GM18867 (cell line): ENCODE measurements around the gene SRSF2.
"Not testable (repeated sequence)": the region's sequence is repeated elsewhere in the genome, so short reads cannot be mapped to it uniquely, and the experiment has no call there.

Source experiments
- ATAC-seq: cut with Tn5 transposase; IDR thresholded peaks from one replicate; pipeline ENCODE4 v1.9.1; 2021; ENCODE audit warnings: mild to moderate bottlenecking, moderate library complexity; ENCODE audit not compliant: unreplicated experiment

SRSF2 gene

DNA sequence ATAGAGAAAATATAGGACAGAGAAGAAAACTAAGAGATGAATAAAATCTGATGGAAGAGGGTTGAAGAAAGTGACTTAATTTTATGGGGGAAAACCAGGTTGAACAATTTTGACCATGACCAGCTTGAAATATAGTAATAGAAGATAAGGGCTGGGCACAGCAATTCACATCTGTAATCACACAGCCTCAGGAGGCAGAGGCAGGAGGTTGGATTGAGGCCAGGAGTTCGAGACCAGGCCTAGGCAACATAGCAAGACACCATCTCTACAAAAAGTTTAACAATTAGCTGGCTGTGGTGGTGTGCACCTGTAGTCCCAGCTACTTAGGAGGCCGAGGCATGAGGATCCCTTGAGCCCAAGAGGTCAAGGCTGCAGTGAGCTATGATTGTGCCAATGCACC is 35.1 kb downstream of the SRSF2 start:
- ATAC-seq, result no peak

DNA sequence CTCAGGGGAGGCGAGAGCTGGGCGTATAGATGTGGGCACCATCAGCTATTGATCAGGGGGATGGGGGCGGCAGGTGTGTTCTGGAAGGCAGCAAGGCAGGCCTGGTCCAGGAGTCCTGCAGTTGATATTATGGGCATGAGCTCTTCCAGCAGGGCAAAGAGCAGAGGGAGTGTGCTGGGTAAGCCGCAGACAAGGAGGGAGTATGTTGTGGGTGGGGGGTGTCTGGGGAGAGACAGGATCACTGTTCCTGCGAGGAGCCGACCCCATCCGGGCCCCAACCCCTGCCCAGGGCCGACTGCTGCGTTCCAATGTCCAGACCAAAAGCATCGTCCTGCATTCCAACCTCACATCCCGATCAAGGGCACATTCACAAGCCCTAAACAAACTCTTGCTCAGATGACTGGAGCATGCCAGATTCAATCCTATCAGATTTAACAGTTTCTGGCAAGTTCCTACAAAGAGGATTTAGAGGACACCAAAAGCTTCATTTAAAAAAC is 35.6 kb downstream of the SRSF2 start:
- ATAC-seq, result no peak

DNA sequence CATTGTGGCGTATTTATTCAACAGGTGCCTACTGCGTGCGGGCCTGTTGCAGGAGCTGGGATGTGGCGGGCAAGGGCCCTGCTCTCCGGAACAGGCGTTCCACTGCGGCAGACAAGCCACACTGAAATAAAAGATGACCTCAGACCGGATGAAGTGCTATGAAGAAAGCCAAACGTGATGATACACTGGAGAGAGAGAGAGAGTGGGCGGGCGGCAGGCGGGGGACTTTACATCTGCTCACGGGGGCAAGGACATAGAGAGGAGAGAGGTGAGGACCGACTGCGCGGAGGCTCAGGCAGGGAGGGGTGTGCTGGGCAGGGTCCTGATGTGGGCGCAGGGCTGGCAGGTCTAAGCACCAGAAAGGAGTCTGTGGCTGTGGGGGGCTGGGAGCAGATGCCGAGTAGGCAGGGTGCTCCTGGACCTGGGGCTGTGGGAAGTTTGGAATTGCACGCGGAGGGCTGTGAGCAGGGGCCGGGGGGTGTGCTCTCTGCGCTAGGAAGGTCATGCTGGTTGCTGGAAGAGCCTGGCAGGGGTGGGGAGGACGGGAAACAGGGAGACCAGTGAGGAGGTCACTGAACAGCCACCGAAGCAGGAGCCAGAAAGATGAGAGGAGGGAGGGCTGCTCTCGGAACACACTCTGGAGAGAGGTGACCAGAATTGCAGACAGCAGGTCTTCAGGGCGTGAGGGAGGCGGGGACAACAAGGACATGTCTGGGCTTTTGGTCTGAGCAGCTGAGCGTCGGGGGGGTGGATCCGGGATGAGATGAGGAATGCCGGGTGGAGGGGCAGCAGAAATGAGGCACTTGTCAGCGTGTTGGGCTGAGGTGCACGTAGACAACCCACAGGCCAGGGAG is 36.3 kb downstream of the SRSF2 start:
- no peak for ATAC-seq

DNA sequence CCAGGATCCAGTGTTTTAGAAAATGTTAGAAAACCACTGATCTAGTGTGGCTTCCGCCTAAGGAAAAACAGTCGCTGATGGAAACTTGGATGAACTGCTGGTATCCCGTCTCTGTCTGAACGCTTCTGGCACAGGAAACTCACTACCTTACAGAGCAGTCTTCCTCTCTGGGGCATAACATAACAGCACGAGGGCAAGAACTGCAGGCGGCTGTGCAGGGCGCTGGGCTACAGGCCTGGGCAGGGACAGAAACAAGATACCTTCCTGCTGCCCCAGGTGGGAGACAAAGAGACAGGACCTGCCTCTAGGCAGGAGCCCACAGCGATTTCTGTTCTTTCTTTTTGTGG is 36.9 kb downstream of the SRSF2 start:
- no peak for ATAC-seq

DNA sequence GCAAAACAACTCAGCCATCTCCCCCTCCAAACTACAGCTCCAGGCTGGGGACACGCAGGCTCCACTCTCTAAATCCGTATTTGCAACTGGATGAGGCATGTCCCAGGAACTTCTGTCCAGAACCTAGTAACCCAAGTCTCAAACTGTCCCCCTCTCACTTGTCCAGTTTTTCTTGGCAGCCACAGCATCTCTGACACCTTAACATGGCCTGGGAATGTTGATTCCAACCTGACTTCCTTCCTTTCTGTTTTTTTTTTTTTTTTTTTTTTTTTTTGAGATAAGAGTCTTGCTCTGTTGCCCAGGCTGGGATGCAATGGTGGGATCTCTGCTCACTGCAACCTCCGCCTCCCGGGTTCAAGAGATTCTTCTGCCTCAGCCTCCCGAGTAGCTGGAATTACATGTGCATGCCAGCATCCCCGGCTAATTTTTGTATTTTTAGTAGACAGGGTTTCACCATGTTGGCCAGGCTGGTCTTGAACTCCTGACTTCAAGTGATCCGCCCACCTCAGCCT is 38.6 kb downstream of the SRSF2 start:
- ATAC-seq, result not testable (repeated sequence)

DNA sequence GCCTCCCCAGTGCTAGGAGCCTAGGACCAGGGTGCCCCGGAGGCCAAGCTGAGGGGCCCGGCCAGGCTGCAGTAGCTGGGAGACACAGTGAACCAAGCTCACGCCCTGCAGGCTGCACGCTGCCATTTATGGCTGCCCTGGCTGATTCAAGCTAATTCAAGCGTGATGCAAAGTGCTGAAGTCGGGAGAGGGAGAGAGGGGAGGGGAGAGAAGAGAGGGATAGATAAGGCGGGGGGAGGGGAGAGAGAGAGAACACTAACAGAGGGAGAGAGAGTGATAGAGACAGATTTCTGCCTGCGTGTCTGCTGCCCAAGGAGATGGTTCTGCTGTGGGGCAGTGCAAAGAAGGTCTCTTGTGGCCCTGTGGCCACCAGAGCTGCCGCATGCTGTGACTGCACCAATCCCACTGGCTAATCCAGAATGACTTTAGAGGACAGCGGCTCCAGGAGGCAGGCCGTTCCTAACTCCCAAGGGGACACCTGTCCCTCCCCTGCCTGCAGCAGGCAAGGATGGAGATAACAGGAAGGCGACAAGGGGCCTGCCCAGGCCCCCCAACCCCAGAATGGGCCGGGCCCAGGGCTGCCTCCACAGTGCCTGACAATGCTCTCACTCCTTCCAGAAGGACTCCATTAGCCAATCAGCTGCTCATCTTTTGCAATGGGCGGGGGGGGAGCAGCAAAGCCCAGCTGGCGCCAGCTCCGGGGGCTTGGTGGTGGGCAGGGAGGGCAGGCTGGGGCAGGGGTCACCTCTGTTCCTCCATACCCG is 39.2 kb downstream of the SRSF2 start:
- ATAC-seq, result no peak

DNA sequence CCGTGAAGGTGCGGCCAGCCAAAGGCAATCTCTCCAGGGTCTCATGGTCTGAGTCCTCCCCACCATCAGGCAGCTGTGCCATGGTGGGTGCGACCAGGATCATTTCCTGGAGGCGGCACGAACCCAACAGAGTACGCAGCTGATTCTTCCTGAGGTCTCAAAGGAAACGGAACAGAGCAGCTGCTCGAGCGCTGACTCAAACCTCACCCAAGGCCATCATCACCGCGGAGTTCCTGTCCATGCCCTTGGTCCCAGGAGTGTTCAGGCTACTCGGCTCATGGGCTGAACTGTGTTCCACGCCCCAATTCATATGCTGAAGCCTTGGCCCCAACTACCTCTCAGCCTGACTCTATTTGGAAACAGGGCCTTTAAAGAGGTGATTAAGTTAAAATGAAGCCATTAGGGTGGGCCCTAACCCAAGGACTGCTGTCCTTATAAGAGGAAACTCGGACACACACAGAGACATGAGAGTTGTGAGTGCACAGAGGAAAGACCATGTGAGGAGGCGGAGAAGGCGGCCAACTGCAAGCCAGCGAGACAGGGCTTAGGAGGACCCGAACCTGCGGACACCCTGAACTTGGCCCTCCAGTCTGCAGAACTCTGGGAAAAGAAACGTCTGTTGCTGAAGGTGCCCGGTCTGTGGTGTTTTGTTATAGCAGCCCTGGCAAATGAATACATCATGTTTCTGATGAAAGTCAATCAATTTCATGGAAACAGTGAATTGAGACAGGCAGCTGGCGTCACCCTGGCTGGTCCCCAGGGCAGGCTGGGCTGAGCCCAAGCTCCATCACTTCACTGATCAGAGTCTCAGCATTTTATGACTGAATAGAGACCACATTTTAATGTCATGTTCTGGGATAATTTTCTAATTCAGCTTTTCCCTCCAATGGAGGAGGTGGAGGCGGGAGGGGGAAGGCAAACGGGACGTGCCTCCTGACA is 40.1 kb downstream of the SRSF2 start:
- no peak for ATAC-seq

DNA sequence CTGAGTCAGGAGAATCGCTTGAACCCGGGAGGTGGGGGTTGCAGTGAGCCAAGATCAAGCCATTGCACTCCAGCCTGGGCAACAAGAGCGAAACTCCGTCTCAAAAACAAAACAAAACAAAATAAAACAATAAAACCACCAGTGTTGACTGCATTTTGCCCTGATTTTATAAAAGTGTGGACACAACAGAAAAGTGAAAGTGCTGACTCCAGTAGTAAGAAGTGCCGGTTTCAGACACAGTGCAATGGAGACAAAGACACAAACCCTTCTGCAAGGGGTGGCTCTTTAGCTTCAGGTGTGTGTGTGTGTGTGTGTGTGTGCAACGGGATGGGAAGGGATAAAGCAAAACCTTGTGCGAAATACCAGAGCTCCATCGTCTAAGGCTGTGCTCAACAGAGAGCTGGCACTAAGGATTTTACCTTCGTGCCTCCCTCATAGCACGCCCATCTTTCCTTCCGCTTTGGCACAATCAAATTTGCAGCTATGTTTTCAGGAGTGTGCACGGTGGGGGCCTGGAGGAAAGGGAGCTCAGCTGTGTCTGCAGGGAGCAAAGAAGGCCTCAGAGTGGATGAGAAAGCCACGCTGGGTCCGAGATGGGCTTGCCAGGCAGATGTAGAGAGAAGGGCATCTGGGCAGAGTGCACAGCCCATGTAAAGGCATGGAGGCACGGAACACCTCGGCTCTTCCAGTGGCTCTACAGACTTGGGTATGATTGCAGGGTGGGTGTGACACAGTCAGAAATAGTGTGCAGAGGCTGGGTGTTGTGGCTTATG is 41.9 kb downstream of the SRSF2 start:
- ATAC-seq, result no peak

DNA sequence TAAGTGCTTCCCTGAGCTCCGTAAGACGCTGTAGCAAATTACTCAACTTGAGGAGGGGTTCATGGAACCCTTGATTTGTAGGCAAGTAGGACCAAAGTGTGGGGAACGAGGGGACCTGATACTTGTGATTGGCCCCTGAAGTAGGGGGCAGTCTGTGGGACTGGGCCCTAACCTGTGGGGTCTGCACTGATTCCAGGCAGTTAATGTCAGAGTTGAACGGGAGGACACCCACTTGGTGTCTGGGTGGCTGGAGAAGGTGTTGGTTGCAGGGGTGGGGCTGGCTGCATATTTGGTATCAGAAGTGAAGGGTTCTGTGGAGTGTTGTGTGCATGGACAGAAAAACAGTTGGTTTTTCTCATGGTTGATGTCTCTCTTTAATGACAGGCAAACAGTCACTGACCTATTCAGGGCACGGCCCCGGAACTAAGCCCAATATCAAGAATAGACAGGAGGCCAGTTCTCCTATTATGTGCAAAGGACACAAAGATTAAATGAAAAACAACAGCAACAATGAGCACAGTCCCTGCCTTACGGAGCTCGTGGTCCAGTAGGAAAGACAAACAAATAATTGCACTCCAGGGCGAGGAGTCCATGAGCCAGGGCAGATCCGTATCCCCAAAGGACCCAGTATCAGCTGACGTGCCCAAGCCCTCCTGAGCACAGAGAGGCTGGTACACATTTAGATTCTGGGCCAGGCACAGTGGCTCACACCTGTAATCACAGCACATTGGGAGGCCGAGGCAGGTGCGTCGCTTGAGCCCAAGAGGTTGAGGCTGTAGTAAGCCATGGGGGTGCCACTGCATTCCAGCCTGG is 45.5 kb downstream of the SRSF2 start:
- no peak for ATAC-seq

DNA sequence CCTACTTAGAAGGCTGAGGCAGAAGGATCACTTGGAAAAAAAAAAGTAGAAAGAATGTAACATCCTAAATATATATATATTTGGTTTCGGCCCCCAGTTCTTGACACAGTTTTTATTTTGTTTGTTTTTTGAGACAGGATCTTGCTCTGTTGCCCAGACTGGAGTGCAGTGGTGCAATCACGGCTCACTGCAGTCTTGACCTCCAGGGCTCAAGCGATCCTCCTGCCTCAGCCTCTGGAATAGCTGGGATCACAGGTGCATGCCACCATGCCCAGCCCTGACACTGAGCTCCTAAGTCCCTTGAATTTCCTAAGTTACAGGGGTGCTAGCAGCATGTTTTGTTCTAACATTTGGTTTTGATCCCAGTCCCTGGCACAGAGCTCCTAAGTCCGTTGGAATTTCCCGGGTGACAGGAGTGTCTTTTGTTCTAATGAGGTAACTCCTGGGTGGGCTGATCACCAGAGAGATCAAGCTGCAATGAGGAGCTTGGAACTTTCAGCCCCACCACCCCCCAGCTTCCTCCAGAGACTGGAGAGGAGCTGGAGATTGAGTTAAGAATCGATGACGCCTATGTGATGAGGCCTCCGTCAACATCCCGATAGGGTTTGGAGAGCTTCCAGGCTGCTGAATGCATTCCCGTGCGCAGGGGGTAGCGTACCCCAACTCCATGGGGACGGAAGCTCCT is 46.4 kb downstream of the SRSF2 start:
- ATAC-seq, result no peak

DNA sequence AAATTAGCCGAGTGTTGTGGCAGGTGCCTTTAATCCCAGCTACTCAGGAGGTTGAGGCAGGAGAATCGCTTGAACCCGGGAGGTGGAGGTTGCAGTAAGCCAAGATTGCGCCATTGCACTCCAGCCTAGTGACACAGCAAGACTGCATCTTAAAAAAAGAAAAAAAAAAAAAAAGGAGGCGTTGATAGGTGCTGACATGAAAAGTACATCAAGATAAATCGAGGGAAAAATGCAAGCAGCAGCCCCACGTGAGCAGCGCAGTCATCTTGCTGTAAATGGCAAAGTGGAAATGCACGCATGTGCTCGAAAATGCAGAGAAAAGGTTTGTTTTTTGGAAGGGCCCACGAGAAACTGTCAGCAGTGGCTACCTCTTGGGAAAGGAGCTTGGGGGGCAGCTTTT is 47.3 kb downstream of the SRSF2 start:
- ATAC-seq, result no peak

DNA sequence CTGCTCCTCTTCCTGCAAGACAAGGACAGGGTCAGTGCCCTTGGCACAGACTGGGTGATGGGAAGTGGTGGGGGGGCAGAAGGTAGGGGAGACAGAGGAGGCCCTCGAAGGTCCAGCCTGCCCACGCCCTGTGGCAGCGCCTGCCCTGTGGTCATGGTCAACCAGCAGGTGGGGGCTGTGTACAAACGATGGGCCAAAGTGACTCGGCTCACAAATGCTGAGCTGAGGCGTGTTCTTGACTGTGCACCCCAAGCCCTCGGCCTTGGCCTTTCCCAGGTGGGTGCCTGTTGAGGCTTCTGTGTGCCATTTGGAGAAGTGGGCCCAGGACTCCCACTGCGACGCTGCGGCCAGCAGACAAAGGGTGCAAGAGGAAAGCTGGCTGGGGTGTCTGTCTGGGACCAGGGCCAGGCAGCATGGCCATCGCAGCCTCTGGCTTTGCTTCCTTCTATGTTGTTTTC is 48.9 kb downstream of the SRSF2 start:
- ATAC-seq, result no peak

DNA sequence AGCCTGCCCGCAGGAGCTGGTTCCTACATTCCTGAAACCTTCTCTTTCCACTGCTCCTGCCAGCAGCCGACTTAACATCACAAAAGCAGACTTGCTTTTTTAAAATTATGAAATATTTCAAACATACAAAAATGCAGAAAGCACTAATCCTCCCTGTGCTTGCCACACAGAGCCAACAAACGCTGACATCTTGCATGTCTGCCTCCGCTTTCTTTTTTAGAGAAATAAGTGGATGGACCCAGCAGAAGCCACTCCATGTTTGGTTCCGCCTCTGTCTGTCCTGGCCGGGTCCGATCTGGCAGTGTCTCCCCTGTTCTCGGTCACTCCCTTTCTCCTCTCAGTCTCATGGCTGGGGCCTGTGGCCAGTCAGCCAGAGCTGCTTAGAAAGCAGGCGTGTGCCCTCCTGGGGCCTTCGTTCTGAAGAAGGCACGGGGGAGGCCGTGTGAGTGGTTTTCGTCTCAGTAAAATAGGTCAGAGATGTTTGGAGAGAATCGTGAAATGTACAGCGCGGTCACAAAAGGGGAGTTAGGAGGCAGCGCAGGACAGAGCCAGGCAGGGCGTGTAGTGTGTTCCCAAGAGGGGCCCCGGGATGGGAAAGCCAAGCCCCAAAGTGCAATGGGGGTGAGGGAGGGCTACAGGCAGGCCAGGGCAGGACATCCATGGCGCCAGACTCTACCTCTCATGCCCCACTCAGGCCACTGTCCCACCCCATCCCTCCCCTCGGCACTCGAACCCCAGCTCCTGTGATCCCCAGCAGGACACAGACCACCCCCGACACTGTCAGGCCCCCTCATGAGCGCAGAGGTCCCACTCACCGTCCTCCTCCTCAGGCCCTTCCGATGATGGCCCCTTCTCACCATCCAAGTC is 49.6 kb downstream of the SRSF2 start:
- ATAC-seq, result no peak

DNA sequence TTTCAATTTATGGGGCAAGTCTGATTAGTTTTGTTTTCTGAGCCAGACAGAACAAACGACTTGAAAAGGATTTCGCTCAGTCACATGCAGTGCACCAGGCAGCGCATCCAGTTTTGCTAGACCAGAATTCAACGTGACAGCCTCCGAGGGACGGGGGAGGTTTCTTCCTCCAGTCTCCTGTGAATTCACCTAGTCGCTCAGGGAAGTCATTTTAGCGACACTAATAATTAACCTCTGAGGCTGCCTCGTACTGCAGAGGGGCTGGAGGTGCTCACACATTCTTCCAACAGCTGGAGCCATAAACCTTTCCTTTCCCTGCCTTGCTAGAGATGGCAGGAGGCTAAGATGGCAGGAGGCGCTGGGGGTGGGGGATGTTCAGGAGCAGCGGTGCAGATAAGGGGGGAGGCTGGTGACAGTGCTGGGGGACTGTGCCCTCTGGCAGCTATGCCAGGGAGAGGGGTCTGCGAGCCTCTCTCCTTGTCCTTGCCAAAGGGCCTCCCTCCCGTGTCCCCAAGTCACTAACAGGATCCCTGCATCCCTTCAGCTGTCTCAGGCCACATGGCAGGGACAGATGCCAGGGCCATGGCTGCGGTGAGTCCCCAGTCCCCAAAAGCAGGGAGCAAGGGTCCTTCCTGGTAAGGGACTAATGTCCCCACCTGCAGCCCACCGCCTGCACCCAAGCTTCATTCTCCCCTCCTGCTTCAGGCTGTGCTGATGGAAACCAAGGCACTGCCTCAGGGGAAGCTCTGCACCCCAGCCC is 50.4 kb downstream of the SRSF2 start:
- ATAC-seq, result no peak

DNA sequence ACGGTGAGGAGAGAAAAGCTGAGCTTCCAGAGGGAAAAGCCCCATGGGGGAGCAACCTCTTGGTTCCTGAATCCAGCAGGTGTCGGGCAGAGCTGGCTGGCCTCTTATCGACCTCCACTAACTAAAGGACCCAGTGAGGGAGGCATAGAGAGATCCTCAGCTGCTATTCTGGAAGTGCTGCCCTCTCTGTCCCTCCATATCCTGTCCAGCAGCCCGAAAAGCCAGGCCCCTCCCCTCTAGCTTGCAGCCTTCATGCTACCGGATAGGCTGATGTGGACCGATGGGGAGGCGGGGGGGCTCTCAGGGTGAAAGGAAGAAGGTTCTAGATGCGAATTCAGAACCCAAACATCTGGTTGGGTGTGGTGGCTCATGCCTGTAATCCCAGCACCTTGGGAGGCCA is 51.3 kb downstream of the SRSF2 start:
- no peak for ATAC-seq

DNA sequence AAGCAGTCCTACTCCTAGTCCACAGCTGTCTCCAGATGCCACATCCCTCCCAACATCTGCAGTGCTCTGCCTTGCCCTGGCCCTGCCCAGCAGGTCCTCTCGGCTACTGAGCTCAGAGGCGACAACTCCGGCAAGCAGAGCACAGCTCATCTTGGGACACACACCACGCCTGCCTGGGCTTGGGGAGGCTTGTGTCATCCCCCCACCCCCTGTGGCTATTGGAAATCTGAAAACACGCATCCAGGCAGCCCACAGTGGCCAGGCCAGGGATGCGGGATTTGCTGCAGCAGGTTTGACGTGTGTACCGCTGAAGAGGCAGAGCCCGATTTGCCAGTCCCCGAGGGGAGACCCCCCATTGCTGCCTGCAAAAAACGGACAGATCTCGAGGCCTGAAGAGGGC is 51.8 kb downstream of the SRSF2 start:
- no peak for ATAC-seq

DNA sequence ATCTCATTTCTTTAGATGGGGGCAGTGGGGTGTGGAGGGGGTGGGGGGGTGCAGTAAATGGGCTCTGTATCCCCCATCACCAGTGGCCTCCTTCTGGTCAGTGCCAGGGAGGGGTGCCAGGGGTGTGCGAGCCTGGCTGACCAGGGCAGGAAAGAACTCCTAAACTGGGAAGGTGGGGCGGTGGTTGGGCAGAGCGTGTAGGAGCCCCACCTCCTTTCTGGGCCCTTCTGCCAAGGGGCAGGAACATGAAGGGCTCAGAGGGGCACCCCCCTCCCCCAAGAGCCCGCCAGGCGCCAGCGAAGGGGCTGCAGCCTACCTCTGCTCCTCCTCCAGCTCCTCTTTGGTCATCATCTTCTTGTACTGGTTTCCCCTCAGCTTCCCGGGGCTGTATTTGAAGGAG is 52.4 kb downstream of the SRSF2 start:
- no peak for ATAC-seq
